ENCODE data around the gene TEX11.
"Not testable (repeated sequence)": the region's sequence is repeated elsewhere in the genome, so short reads cannot be mapped to it uniquely, and the experiment has no call there.

TEX11 gene

DNA sequence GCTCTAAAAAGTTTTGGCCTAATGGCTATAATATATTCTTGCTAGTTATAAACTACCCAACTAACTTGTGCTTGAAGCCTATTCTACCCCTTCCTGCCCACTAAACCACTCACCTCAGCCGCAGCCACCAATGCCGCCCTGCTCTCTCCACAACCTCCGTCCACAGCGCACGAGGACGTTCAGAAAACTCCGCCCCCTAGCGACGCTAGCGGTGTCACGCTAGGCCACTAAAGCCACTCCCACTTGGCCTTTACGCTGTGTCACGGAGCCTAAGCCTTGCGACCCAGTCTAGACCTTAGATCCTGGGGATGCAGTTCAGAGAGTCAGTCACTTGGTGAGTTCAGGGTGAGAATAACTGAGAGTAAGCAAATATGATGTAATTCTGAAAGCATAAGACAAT lies at the start of gene TEX11:
TSS of gene TEX11 (minus strand) at position 171 of the 400 bp plus-strand sequence. CDS start 922 bp downstream, outside the sequence.
- DNase-seq, result peak; percentile 5

GRCh38 chrX:70954871-70955270 lies 46.4 kb upstream of the TEX11 start:
- no peak for DNase-seq

DNA sequence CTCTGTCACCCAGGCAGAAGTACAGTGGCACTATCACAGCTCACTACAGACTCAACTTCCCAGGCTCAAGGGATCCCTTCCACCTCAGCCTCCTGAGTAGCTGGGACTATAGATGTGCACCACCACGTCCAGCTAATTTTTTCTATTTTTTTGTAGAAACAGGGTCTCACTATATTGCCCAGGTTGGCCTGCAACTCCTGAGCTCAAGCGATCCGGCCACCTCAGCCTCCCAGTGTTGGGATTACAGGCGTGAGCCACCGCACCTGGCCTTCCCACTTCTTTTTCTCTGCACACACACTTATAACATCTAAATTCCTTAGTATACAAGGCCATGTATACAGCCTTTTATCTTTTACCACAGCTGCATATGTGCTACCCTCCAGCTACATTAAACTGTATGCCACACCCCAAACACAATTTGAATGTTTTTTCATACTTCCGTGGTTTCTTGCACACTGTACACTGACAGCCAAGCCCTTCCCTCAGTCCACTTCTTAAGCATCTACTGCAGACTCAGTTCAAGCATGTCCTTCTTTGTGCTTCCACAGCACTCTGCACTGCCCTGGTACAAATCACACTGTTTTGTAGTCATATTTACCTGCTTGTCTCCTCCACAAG lies 15.9 kb upstream of the TEX11 start:
- no peak for DNase-seq

DNA sequence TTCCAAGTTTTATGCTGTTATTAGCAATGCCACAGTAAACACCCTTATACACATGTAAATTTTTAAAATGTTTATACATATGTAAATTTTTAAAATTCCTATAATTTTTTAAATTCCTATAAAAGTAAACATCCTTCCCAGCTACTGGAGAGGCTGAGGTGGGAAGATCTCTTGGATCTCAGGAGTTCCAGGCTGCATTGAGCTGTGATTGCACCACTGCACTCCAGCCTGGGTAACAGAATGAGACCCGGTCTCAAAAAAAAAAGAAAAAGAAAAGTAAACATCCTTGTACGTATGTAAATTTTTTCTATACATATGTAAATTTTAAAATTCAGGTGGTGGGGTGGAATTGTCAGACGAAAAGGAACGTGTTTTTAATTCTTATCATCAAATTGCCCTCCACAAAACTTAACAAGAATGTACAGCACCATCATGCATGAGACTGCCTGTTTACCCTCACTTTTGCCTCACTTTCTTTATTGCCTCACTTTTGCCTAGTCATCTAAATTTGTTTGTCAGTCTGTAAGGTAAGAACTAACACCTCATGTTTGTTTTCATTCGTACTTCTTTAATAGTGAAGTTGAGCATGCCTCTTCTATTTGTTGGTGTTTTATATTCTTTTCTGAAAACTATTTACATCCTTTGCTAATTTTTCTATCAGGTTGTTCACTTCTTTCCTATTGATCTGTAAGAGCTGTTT lies 14.4 kb upstream of the TEX11 start:
- DNase-seq, result no peak

DNA sequence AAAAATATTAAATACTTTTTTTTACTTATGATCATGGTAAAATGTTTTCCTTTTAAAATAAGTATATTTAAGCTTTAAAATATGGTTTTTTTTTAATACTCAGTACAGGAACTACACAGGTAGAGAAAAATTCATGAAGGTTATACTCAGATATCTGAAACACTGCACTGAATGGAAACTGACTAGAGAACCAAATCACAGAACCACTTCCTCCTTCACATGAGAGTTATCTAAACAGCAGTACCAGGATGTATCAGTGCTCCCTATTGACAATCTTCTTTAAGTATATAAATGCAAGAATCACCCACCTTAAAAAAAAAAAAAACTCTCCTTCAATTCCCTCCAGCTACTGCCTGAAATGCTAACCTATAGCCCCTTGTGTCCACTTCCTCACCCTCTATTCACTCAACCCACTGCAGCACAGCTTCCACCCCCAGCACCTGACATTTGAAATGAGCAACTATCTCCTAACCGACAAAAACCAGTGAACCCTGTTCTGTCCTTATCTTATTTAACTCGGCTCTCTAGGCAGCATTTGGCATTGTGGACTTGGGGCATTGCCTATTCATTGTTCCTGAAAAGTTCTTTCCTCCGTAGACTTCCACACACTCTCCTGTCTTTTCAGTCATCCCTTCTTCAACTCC lies 13.3 kb upstream of the TEX11 start:
- no peak for DNase-seq

DNA sequence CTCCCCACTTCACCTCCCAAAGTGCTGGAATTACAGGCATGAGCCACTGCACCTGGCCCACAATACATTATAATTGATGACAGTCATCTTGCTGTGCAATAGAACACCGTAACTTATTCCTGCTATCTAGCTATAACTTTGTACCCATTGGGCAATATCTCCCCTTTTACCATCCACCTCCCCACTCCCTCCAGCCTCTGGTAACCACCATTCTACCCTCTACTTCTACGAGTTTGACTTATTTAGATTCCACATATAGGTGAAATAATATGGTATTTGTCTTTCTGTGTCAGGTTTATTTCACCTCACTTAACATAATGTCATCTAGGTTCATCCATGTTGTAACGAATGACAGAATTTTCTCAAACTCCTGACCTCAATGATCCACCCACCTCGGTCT lies 8.2 kb upstream of the TEX11 start:
- DNase-seq, result no peak

- no peak for DNase-seq
Observed at GRCh38 chrX:70907900-70908299, 611 bp downstream of the TEX11 start.

- DNase-seq, result no peak
Observed at GRCh38 chrX:70901465-70901864, 7.0 kb downstream of the TEX11 start.

- DNase-seq, result not testable (repeated sequence)
Observed at GRCh38 chrX:70890441-70890840, 18.1 kb downstream of the TEX11 start.

- DNase-seq, result no peak
Observed at GRCh38 chrX:70878902-70879301, 29.6 kb downstream of the TEX11 start.

GRCh38 chrX:70852294-70852693 lies 56.2 kb downstream of the TEX11 start:
- DNase-seq, result no peak

GRCh38 chrX:70844081-70844480 lies 64.4 kb downstream of the TEX11 start:
- not testable (repeated sequence) for DNase-seq

DNA sequence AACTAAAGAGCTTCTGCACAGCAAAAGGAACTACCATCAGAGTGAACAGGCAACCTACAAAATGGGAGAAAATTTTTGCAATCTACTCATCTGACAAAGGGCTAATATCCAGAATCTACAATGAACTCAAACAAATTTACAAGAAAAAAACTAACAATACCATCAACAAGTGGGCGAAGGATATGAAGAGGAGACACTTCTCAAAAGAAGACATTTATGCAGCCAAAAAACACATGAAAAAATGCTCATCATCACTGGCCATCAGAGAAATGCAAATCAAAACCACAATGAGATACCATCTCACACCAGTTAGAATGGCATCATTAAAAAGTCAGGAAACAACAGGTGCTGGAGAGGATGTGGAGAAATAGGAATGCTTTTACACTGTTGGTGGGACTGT lies 64.9 kb downstream of the TEX11 start:
- DNase-seq, result not testable (repeated sequence)

DNA sequence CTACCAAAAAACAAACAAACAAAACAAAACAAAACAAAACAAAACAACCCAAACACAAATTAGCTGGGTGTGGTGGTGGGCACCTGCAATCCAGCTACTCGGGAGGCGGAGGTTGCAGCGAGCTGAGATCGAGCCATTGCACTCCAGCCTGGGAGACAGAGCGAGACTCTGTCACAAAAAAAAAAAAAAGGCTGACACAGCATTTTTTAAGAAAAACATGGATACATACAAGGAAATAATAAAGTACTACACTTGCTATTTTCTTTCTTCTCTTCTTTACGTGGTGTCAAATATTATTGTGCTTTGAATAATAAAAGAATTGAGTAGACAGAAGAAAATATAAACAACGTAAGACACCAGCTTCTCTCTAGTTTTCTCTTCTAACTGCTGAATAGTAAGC lies 73.9 kb downstream of the TEX11 start:
- no peak for DNase-seq

GRCh38 chrX:70826715-70827114 lies 81.8 kb downstream of the TEX11 start:
- DNase-seq, result peak; percentile 10

GRCh38 chrX:70825366-70825765 lies 83.1 kb downstream of the TEX11 start:
- DNase-seq, result no peak

DNA sequence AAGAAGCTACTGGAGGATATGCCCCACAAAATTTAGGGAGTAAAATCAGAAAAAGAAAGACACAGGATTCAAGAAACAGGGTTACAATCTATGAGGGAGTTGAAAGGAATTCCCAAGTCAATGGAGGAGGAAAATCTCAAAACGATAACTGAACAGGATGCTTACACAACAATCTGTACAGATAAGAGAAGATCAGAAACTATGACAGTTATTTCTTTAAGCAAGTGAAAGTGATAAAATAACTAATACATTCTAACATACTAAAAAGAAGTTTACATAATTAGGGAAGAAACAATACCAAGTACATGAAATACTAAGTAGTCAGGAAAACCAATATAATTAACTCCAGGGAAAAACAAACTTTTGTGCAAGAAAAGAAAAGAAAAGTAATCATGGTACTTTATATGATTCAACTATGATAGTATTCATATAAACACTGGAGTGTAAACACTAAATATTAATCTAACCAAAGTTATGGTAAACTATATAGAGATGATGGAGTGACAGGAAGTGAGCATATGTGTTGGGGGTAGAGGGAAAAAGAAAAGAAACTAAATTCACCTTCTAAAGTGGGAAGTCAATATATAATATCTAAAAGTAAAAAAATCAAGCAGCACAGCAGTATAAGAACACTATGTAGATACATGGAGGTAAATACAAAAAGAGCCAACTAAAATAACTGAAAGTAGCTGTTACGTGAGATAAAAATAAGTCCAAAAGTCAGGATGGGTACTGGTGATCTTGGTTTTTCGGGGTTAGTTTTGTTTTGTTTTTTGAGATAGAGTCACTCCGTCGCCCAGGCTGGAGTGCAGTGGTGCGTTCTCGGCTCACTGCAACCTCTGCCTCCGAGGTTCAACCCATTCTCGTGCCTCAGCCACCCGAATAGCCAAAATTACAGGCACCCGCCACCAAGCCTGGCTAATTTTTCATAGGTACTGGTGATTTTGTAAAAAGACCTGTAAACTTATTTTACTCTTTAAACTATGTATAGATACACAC lies 99.3 kb downstream of the TEX11 start:
- no peak for DNase-seq

DNA sequence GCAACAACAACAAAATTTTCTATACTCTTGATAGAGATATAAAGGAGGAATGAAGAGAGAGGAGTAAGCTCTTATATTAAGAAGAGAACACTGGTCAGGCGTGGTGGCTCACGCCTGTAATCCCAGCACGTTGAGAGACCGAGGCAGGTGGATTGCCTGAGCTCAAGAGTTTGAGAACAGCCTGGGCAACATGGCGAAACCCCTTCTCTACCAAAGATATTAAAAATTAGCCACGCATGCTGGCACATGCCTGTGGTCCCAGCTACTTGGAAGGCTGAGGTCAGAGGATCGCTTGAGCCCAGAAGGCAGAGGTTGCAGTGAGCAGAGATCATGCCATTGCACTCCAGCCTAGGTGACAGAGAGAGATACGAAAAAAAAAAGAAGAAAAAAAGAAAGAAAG lies 102.4 kb downstream of the TEX11 start:
- no peak for DNase-seq

DNA sequence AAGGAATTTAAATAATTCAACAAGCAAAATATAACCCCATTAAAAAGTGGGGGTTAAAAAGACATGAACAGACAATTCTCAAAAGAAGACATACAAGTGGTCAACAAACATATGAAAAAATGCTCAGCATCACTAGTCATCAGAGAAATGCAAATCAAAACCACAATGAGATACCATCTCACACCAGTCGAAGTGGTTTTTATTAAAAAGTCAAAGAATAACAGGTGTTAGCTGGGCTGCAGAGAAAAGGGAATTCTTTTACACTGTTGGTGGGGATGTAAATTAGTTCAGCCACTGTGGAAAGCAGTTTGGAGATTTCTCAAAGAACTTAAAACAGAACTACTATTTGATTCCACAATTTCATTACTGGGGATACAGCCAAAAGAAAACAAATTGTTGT lies 111.8 kb downstream of the TEX11 start:
- not testable (repeated sequence) for DNase-seq

DNA sequence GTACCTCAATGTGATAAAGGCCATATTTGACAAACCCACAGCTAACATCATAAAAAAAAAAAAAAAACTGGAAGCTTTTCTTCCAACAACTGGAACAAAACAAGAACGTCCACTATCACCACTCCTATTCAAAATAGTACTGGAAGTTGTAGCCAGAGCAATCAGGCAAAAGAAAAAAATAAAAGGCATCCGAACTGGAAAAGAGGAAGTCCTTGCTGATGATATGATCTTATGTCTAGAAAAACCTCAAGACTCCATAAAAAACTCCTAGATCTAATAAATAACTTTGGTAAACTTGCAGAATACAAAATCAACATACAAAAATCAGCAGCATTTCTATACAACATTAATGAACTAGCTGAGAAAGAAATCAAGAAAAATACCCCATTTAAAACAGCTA lies 134.3 kb downstream of the TEX11 start:
- no peak for DNase-seq

DNA sequence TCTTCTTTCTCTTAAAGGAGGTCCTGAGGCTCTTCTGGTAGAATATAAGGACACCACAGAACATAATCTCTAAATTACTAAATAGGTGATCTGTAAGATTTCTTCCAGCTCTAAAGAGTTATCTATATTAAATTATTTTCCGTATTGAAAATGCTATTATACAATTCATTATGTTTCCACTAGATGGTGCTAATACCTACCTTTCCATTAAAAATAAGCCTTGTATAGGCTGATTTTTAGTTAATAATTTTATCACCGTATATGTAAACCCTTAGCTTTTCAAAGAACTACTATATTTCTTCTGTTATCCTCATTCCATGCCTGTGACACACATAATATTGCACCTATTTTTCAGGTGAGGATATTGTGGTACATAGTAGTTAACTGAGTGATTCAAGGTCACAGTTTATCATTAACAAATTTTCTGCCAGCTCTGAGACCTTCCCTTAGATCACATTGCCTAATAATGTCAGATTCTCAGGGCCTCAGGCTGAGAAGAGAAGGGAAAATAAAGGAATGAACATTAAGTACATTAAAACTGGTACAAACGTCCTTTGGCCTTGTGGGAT lies 138.8 kb downstream of the TEX11 start:
- peak; percentile 7 for DNase-seq

- DNase-seq, result peak; percentile 42
Observed at GRCh38 chrX:70762285-70762684, 146.2 kb downstream of the TEX11 start.

GRCh38 chrX:70755850-70756249 lies 152.7 kb downstream of the TEX11 start:
- no peak for DNase-seq

Data from NCI-H82 (cell line).